H9 (cell line): ENCODE data around the gene CACNA1D. TPM values are rescaled to one million over a fixed set of nuclear protein-coding genes. Genes with fewer than 3 reads are reported as not detected.

Source experiments
- DNase-seq: peaks from one replicate; pipeline ENCODE4 v3.0.0-alpha.2; 2017
- H2AFZ ChIP-seq: one replicate; pipeline ENCODE4 v1.6.1; 2013; ENCODE audit warnings: mild to moderate bottlenecking, low read length, control low read depth, moderate library complexity
- H2AK5ac ChIP-seq: 2 replicates; pipeline ENCODE4 v1.6.1; 2013; ENCODE audit warnings: low read length, control low read depth, mixed read lengths; ENCODE audit not compliant: insufficient read length
- H2BK120ac ChIP-seq: one replicate; pipeline ENCODE4 v1.6.1; 2013; ENCODE audit warnings: low read depth, mild to moderate bottlenecking, low read length, control low read depth, inconsistent platforms; ENCODE audit not compliant: poor library complexity, severe bottlenecking
- H2BK12ac ChIP-seq: 2 replicates; pipeline ENCODE4 v1.6.1; 2013; ENCODE audit warnings: low read length, control low read depth, mixed read lengths, low read depth; ENCODE audit not compliant: insufficient read length
- H2BK15ac ChIP-seq: 2 replicates; pipeline ENCODE4 v1.6.1; 2013; ENCODE audit warnings: low read depth, low read length, control low read depth
- H2BK20ac ChIP-seq: one replicate; pipeline ENCODE4 v1.6.1; 2013; ENCODE audit warnings: low read depth, mild to moderate bottlenecking, low read length, control low read depth, inconsistent platforms; ENCODE audit not compliant: poor library complexity, severe bottlenecking
- H2BK5ac ChIP-seq: 2 replicates; pipeline ENCODE4 v1.6.1; 2013; ENCODE audit warnings: low read length, control low read depth, mixed read lengths; ENCODE audit not compliant: insufficient read length
- H3K14ac ChIP-seq: 2 replicates; pipeline ENCODE4 v1.6.1; 2013; ENCODE audit warnings: low read length, control low read depth; ENCODE audit not compliant: insufficient read depth
- H3K18ac ChIP-seq: 2 replicates; pipeline ENCODE4 v1.6.1; 2013; ENCODE audit warnings: low read depth, mild to moderate bottlenecking, mixed read lengths, low read length, control low read depth; ENCODE audit not compliant: insufficient read length
- H3K23ac ChIP-seq: 2 replicates; pipeline ENCODE4 v1.6.1; 2013; ENCODE audit warnings: low read length, control low read depth, mixed read lengths, low read depth; ENCODE audit not compliant: insufficient read length
- H3K23me2 ChIP-seq: 2 replicates; pipeline ENCODE4 v1.6.1; 2013; ENCODE audit warnings: low read depth, mild to moderate bottlenecking, mixed read lengths, low read length, control low read depth; ENCODE audit not compliant: insufficient read length, poor library complexity, severe bottlenecking
- H3K27ac ChIP-seq: 2 replicates; pipeline ENCODE4 v1.5.1; 2013; ENCODE audit warnings: low read length, control low read depth, mixed read lengths, low read depth; ENCODE audit not compliant: insufficient read length
- H3K27me3 ChIP-seq: 2 replicates; pipeline ENCODE4 v1.6.1; 2013; ENCODE audit warnings: low read length, control low read depth, inconsistent platforms; ENCODE audit not compliant: insufficient read depth
- H3K4ac ChIP-seq: 2 replicates; pipeline ENCODE4 v1.6.1; 2013; ENCODE audit warnings: low read depth, mild to moderate bottlenecking, control low read depth, inconsistent platforms, low read length, moderate library complexity
- H3K4me1 ChIP-seq: 2 replicates; pipeline ENCODE4 v1.6.1; 2013; ENCODE audit warnings: low read length, control low read depth, inconsistent platforms; ENCODE audit not compliant: insufficient read depth
- H3K4me2 ChIP-seq: 2 replicates; pipeline ENCODE4 v1.6.1; 2013; ENCODE audit warnings: low read length, control low read depth, mixed read lengths; ENCODE audit not compliant: insufficient read length, insufficient read depth
- H3K56ac ChIP-seq: 2 replicates; pipeline ENCODE4 v1.6.1; 2013; ENCODE audit warnings: low read depth, mild to moderate bottlenecking, mixed read lengths, low read length, control low read depth; ENCODE audit not compliant: insufficient read length
- H3K79me1 ChIP-seq: 2 replicates; pipeline ENCODE4 v1.6.1; 2013; ENCODE audit warnings: low read depth, mild to moderate bottlenecking, moderate library complexity, low read length, control low read depth, inconsistent platforms; ENCODE audit not compliant: insufficient read depth, poor library complexity, severe bottlenecking
- H3K79me2 ChIP-seq: 2 replicates; pipeline ENCODE4 v1.6.1; 2013; ENCODE audit warnings: low read length, control low read depth, inconsistent platforms; ENCODE audit not compliant: insufficient read depth
- H3K9ac ChIP-seq: 2 replicates; pipeline ENCODE4 v1.6.1; 2013; ENCODE audit warnings: low read length, control low read depth, mixed read lengths; ENCODE audit not compliant: insufficient read length; ENCODE audit errors: extremely low read depth
- H3K9me3 ChIP-seq: one replicate; pipeline ENCODE4 v1.6.1; 2013; ENCODE audit warnings: low read depth, low read length, inconsistent platforms; ENCODE audit not compliant: control insufficient read depth
- H3T11ph ChIP-seq: one replicate; pipeline ENCODE4 v1.6.1; 2013; ENCODE audit warnings: mild to moderate bottlenecking, low read length, control low read depth, inconsistent platforms
- H4K20me1 ChIP-seq: one replicate; pipeline ENCODE4 v1.6.1; 2013; ENCODE audit not compliant: control insufficient read depth, insufficient read length, insufficient read depth
- H4K5ac ChIP-seq: 2 replicates; pipeline ENCODE4 v1.6.1; 2013; ENCODE audit warnings: low read depth, mild to moderate bottlenecking, mixed read lengths, low read length, control low read depth; ENCODE audit not compliant: insufficient read length
- H4K8ac ChIP-seq: replicated peaks from 2 replicates; pipeline ENCODE4 v1.6.1; 2013; ENCODE audit warnings: low read length, control low read depth, mixed read lengths, low read depth; ENCODE audit not compliant: insufficient read length
- H4K91ac ChIP-seq: 2 replicates; pipeline ENCODE4 v1.6.1; 2013; ENCODE audit warnings: low read depth, mild to moderate bottlenecking, moderate library complexity, mixed read lengths, low read length, control low read depth; ENCODE audit not compliant: insufficient read length
- H3K27ac Mint-ChIP-seq, 3 experiments: 2 replicates in 2 of 3; 3 replicates in 1 of 3; pipeline ENCODE4 v1.8.0; 2020 to 2021; ENCODE audit warnings: mixed read lengths in 3 of 3, mild to moderate bottlenecking in 1 of 3, moderate library complexity in 1 of 3
- H3K27me3 Mint-ChIP-seq: 2 replicates; pipeline ENCODE4 v1.8.0; 2021; ENCODE audit warnings: low read depth, mild to moderate bottlenecking, moderate library complexity, mixed read lengths
- H3K36me3 Mint-ChIP-seq, 3 experiments: 2 replicates in 2 of 3; 3 replicates in 1 of 3; pipeline ENCODE4 v1.8.0; 2020 to 2021; ENCODE audit warnings: low read depth in 3 of 3, mixed read lengths in 3 of 3; ENCODE audit not compliant: insufficient read depth in 1 of 3
- H3K4me1 Mint-ChIP-seq, 2 experiments: 2 replicates each; pipeline ENCODE4 v1.8.0; 2020; ENCODE audit warnings: mixed read lengths in 2 of 2
- H3K4me3 Mint-ChIP-seq, 2 experiments: 2 replicates in 1 of 2; 3 replicates in 1 of 2; pipeline ENCODE4 v1.8.0; 2020 to 2021; ENCODE audit warnings: mild to moderate bottlenecking in 2 of 2, mixed read lengths in 2 of 2, moderate library complexity in 1 of 2
- H3K9me3 Mint-ChIP-seq, 2 experiments: 2 replicates in 1 of 2; 3 replicates in 1 of 2; pipeline ENCODE4 v1.8.0; 2020; ENCODE audit warnings: mild to moderate bottlenecking in 2 of 2, mixed read lengths in 2 of 2, moderate library complexity in 1 of 2
- WGBS: extraction: QIAGEN DNeasy Blood & Tissue Kit; methylation state at CpG from one replicate; pipeline ENCODE4 v1.1.7; 2013; ENCODE audit warnings: missing lambda C conversion rate, low lambda C conversion rate, mixed read lengths; ENCODE audit not compliant: insufficient read length; ENCODE audit errors: extremely low coverage; 5-methylcytosine and 5-hydroxymethylcytosine counted together
- total RNA-seq: library from RNA; stranded (reverse); gene quantifications from 2 replicates; pipeline ENCODE4 v1.2.1, GENCODE V29; 2021
- TF ChIP-seq, protein P1 (sequence below): fragments of 200-600 bp; sonication (generic); conservative IDR thresholded peaks from 3 replicates; pipeline ENCODE4 v1.8.0; 2021; ENCODE audit warnings: antibody characterized with exemption, mild to moderate bottlenecking

Gene CACNA1D
- total RNA-seq, 1 experiment from 2014 or later, result 3.5 TPM

DNA sequence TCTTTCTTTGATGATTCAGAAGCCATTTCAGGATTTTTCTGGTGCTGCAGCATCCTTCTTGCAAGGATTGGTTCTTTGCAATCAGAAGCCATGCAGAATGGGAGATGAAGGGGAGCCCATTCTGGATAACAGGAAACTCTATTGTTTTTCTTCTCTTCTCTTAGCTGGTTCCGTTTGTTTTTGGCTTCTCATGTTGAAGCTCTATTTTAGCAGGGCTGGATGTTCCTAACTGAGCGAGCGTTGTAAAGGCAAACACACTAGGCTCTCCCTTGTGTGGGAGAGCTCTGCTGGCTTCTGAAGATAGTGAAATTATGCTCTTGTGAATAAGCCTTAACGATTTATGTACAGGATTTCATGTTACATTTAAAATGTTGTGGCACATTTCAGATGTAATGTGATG lies 8.3 kb downstream of the CACNA1D start:
- Histone ChIP-seq H2BK120ac (no peak overlapping the region), H2AFZ (no peak overlapping the region), H2BK12ac (no peak overlapping the region), H3K14ac (no peak overlapping the region), H3K4ac (no peak overlapping the region), H3K9me3 (no peaks in the 10 kb centered on the region), H3K56ac (no peak overlapping the region), H3K4me1 (no peaks in the 10 kb centered on the region), H3T11ph (no peak overlapping the region), H3K18ac (no peak overlapping the region), H3K27me3 (no peaks in the 10 kb centered on the region), H3K9ac (no peak overlapping the region), H2BK20ac (no peak overlapping the region), H4K5ac (no peak overlapping the region), H3K79me2 (no peaks in the 10 kb centered on the region), H4K8ac (no peak overlapping the region), H3K23me2 (no peaks in the 10 kb centered on the region), H3K4me2 (no peak overlapping the region), H2BK15ac (no peak overlapping the region), H3K27ac (no peak overlapping the region), H2BK5ac (no peak overlapping the region), H4K20me1 (no peaks in the 10 kb centered on the region), H3K79me1 (no peaks in the 10 kb centered on the region), H3K23ac (no peak overlapping the region), H4K91ac (no peak overlapping the region), H2AK5ac (no peak overlapping the region)
- H3K36me3 Mint-ChIP-seq, result no peaks in the 10 kb centered on the region
- no peak overlapping the region for H3K4me3 Mint-ChIP-seq
- no peaks in the 10 kb centered on the region for H3K9me3 Mint-ChIP-seq
- no peak overlapping the region for H3K27ac Mint-ChIP-seq
- no CpG with 5 or more reads among the region's 4 CpGs for WGBS
- TF ChIP-seq, protein P1, sequence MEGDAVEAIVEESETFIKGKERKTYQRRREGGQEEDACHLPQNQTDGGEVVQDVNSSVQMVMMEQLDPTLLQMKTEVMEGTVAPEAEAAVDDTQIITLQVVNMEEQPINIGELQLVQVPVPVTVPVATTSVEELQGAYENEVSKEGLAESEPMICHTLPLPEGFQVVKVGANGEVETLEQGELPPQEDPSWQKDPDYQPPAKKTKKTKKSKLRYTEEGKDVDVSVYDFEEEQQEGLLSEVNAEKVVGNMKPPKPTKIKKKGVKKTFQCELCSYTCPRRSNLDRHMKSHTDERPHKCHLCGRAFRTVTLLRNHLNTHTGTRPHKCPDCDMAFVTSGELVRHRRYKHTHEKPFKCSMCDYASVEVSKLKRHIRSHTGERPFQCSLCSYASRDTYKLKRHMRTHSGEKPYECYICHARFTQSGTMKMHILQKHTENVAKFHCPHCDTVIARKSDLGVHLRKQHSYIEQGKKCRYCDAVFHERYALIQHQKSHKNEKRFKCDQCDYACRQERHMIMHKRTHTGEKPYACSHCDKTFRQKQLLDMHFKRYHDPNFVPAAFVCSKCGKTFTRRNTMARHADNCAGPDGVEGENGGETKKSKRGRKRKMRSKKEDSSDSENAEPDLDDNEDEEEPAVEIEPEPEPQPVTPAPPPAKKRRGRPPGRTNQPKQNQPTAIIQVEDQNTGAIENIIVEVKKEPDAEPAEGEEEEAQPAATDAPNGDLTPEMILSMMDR, result no peak
- H3K27me3 Mint-ChIP-seq, result peaks cover 11% of the 10 kb centered on the region
- no peaks in the 10 kb centered on the region for H3K4me1 Mint-ChIP-seq
- no peak for DNase-seq
